Measurements from ENCODE around the gene FKBP2. TPM values are rescaled to one million over a fixed set of nuclear protein-coding genes. Genes with fewer than 3 reads are reported as not detected.

The FKBP2 gene
- total and polyA plus RNA-seq, 4 donors: 60.8 to 241 (median 124) TPM

DNA sequence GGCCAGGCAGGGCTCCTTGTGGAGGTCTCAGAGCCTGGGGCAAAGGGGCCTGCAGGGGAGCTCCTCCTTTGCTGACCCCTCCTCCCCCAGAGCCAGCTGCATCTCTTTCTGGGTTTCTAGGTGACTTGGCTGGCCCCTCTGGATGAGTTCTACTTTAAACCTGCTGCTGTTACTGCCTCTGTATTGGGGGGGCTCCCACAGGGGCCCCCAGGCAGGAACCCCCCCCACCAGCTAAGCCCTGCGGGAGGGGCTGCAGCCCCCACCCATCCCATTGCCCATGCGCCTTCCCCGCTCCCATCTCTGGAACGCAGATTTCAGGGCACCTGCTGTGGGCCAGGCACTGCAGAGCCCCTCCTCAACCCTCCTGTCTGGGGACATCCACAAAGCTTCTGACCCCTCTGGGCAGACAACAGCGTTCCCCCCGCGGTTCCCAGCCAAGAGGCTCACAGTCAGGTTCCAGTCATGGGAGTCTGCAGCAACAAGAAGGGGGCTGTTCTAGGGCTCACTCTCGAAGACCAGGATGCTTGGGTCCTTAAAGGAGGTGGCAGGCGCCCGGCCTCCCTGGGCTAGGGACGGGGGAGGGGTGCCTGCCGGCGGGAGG lies 9.6 kb downstream of the FKBP2 start:
- Histone ChIP-seq H3K27me3 (ENCODE audit: control insufficient read depth in 4 of 4, insufficient read depth in 4 of 4, low read length in 3 of 4) (no peaks in the 10 kb centered on the region), H3K4me3 (ENCODE audit: low read depth in 1 of 3, low read length in 3 of 3) (peak overlapping the region in 1 of 3 donors; percentile 67), H3K27ac (ENCODE audit: low read depth in 1 of 2, low read length in 2 of 2) (no peak overlapping the region), H3K36me3 (ENCODE audit: control insufficient read depth in 4 of 4, insufficient read depth in 3 of 4, low read depth in 1 of 4, low read length in 3 of 4) (no peaks in the 10 kb centered on the region), H3K4me1 (ENCODE audit: control insufficient read depth in 4 of 4, insufficient read depth in 4 of 4, low read length in 3 of 4) (peaks cover 10 to 54% (median 42%) of the 10 kb centered on the region in 4 donors), H3K9me3 (ENCODE audit: control insufficient read depth in 4 of 4, low read length in 3 of 4) (no peaks in the 10 kb centered on the region), H3K9ac (ENCODE audit: low read depth in 1 of 2, low read length in 2 of 2) (no peak overlapping the region)
- DNase-seq (ENCODE audit: low spot score): no peak
- TF ChIP-seq RXRA (IDR thresholded peaks at IDR 0.05) (no peak), GABPA (IDR thresholded peaks at IDR 0.05 in 1 of 2, conservative IDR thresholded peaks at IDR 0.05 in 1 of 2) (no peak), FOXA2 (IDR thresholded peaks at IDR 0.05) (no peak), JUND (IDR thresholded peaks at IDR 0.05) (no peak), HNF4A (conservative IDR thresholded peaks at IDR 0.05) (no peak), TAF1 (conservative IDR thresholded peaks at IDR 0.05) (no peak), ATF3 (IDR thresholded peaks at IDR 0.05) (no peak), NR2F2 (IDR thresholded peaks at IDR 0.05) (no peak), EGR1 (IDR thresholded peaks at IDR 0.05; ENCODE audit: low read depth in 2 of 2) (no peak), RAD21 (IDR thresholded peaks at IDR 0.05) (no peak)
- TF ChIP-seq, protein P1, sequence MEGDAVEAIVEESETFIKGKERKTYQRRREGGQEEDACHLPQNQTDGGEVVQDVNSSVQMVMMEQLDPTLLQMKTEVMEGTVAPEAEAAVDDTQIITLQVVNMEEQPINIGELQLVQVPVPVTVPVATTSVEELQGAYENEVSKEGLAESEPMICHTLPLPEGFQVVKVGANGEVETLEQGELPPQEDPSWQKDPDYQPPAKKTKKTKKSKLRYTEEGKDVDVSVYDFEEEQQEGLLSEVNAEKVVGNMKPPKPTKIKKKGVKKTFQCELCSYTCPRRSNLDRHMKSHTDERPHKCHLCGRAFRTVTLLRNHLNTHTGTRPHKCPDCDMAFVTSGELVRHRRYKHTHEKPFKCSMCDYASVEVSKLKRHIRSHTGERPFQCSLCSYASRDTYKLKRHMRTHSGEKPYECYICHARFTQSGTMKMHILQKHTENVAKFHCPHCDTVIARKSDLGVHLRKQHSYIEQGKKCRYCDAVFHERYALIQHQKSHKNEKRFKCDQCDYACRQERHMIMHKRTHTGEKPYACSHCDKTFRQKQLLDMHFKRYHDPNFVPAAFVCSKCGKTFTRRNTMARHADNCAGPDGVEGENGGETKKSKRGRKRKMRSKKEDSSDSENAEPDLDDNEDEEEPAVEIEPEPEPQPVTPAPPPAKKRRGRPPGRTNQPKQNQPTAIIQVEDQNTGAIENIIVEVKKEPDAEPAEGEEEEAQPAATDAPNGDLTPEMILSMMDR (IDR thresholded peaks at IDR 0.05; ENCODE audit: low read depth, low read length, missing input control): no peak
- WGBS: 29% methylated on average over 13 of the region's 13 CpGs

DNA sequence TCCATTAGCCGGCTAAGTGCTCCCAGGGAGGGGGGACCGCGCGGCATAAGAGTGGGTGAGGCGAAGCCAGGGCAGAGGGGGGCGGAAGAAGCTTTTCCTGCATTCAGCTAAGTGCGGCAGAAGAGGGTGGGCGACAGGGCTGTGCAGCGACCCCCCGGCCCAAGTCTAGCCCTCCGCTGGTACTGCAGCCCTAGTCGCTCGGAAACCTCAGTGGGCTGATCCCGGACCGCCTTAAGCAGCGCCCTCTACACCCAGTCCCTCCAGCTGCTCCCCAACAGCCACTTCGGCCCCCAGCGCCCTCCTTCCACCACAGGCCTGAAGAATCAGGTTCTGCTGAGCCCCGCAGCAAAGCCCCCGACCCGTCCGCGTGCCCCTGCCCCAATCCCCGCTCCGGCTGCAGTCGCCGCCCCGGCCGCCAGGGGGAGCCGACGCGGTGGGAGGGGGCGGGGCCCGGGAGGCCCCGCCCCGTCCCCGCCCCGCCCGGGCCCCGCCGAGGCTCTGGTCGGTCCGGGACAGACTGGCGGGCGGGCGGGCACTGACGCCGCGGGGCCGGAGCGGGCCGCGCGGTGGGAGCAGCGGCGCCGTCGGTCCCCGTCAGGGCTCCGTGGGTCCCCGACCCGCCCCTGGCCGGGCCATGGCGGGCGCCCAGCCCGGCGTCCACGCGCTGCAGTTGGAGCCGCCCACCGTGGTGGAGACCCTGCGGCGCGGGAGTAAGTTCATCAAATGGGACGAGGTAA lies 10.3 kb downstream of the FKBP2 start, which contains the start of gene PLCB3:
PLCB3 (plus strand) TSS at position 515 of the 737 bp plus-strand sequence; CDS start at position 635, 120 bp downstream.
- TF ChIP-seq RAD21 (IDR thresholded peaks at IDR 0.05) (peak in 1 of 2 donors; percentile 38), RXRA (IDR thresholded peaks at IDR 0.05) (no peak)
- TF ChIP-seq, protein P1 (IDR thresholded peaks at IDR 0.05; ENCODE audit: low read depth, low read length, missing input control): peak; percentile 76
- H3K27ac ChIP-seq (ENCODE audit: low read depth in 1 of 2, low read length in 2 of 2): no peak within 1 kb of the TSS
- H3K9ac ChIP-seq (ENCODE audit: low read depth in 1 of 2, low read length in 2 of 2): peak within 1 kb of the TSS in 1 of 2 donors; percentile 63
- H3K36me3 ChIP-seq (ENCODE audit: control insufficient read depth in 4 of 4, insufficient read depth in 3 of 4, low read depth in 1 of 4, low read length in 3 of 4): peaks cover 0 to 3% (median under 1%) of the 10 kb centered on the region in 4 donors
- no peaks in the 10 kb centered on the region for H3K9me3 ChIP-seq (ENCODE audit: control insufficient read depth in 4 of 4, low read length in 3 of 4)
- H3K4me1 ChIP-seq (ENCODE audit: control insufficient read depth in 4 of 4, insufficient read depth in 4 of 4, low read length in 3 of 4): peaks cover 10 to 49% (median 38%) of the 10 kb centered on the region in 4 donors
- no peaks in the 10 kb centered on the region for H3K27me3 ChIP-seq (ENCODE audit: control insufficient read depth in 4 of 4, insufficient read depth in 4 of 4, low read length in 3 of 4)
- 1% methylated on average over 75 of the region's 75 CpGs for WGBS
- H3K4me3 ChIP-seq (ENCODE audit: low read depth in 1 of 3, low read length in 3 of 3): peak within 1 kb of the TSS; percentile 36 to 67 (median 51)
- DNase-seq (ENCODE audit: low spot score): peak; percentile 84

GRCh38 chr11:64251753-64252002 lies 10.8 kb downstream of the FKBP2 start:
- DNase-seq (ENCODE audit: low spot score): no peak
- no peaks in the 10 kb centered on the region for H3K9me3 ChIP-seq (ENCODE audit: control insufficient read depth in 4 of 4, low read length in 3 of 4)
- no peaks in the 10 kb centered on the region for H3K27me3 ChIP-seq (ENCODE audit: control insufficient read depth in 4 of 4, insufficient read depth in 4 of 4, low read length in 3 of 4)
- peaks cover 0 to 8% (median 3%) of the 10 kb centered on the region in 4 donors for H3K36me3 ChIP-seq (ENCODE audit: control insufficient read depth in 4 of 4, insufficient read depth in 3 of 4, low read depth in 1 of 4, low read length in 3 of 4)
- no peak overlapping the region for H3K27ac ChIP-seq (ENCODE audit: low read depth in 1 of 2, low read length in 2 of 2)
- H3K4me1 ChIP-seq (ENCODE audit: control insufficient read depth in 4 of 4, insufficient read depth in 4 of 4, low read length in 3 of 4): peaks cover 10 to 49% (median 38%) of the 10 kb centered on the region in 4 donors
- TF ChIP-seq HNF4A (conservative IDR thresholded peaks at IDR 0.05): no peak
- no peak for TF ChIP-seq REST (IDR thresholded peaks at IDR 0.05)
- TF ChIP-seq GABPA (IDR thresholded peaks at IDR 0.05 in 1 of 2, conservative IDR thresholded peaks at IDR 0.05 in 1 of 2): no peak
- TF ChIP-seq MAX (IDR thresholded peaks at IDR 0.05): no peak
- TF ChIP-seq ZBTB33 (IDR thresholded peaks at IDR 0.05): no peak
- no peak for TF ChIP-seq ATF3 (IDR thresholded peaks at IDR 0.05)
- TF ChIP-seq NR2F2 (IDR thresholded peaks at IDR 0.05): no peak
- peak overlapping the region; percentile 36 to 67 (median 51) for H3K4me3 ChIP-seq (ENCODE audit: low read depth in 1 of 3, low read length in 3 of 3)
- H3K9ac ChIP-seq (ENCODE audit: low read depth in 1 of 2, low read length in 2 of 2): peak overlapping the region in 1 of 2 donors; percentile 63
- 2% methylated on average over 18 of the region's 18 CpGs for WGBS

Measured in liver (tissue), 9 donors.